H1 (cell line): ENCODE measurements around the gene RBCK1. TPM values are rescaled to one million over a fixed set of nuclear protein-coding genes. Genes with fewer than 3 reads are reported as not detected.
A peak's percentile ranks its signal among the peaks of the same experiment; 100 is the strongest.

ENCODE experiments used
- CTCF ChIA-PET: fragments of 300-600 bp; sonication (Branson Sonifier 250); formaldehyde crosslinking; loops from one replicate; lab custom pipeline; 2021; ENCODE audit not compliant: partially characterized antibody; lab: Charles Lee
- POLR2A ChIA-PET: fragments of 300-600 bp; sonication (Branson Sonifier 250); formaldehyde crosslinking; loops from one replicate; lab custom pipeline; 2021; ENCODE audit warnings: inconsistent platforms; ENCODE audit not compliant: partially characterized antibody; lab: Charles Lee
- DNase-seq, 2 experiments: peaks; one replicate each; pipeline versions ENCODE4 v3.0.0 to v3.0.0-alpha.2; 2010 to 2022; ENCODE audit warnings: low spot score in 2 of 2, low read depth in 1 of 2, mixed read lengths in 1 of 2
- FAIRE-seq: peaks from 2 replicates; lab custom pipeline; 2011; peaks lifted over from hg19 to GRCh38; lab: Jason Lieb, UNC
- H2AFZ ChIP-seq: 2 replicates; pipeline ENCODE4 v1.8.1; 2012; ENCODE audit warnings: low read length, inconsistent platforms
- H2AK5ac ChIP-seq: 2 replicates; pipeline ENCODE4 v1.6.1; 2013; ENCODE audit warnings: low read depth, low read length
- H2BK120ac ChIP-seq: replicated peaks from 2 replicates; pipeline ENCODE3; 2013; ENCODE audit warnings: low read depth, low read length, inconsistent platforms
- H2BK12ac ChIP-seq: 2 replicates; pipeline ENCODE4 v1.6.1; 2013; ENCODE audit warnings: low read depth, low read length
- H2BK15ac ChIP-seq: 2 replicates; pipeline ENCODE4 v1.6.1; 2013; ENCODE audit warnings: low read length
- H2BK20ac ChIP-seq: 2 replicates; pipeline ENCODE4 v1.6.1; 2013; ENCODE audit warnings: low read length
- H2BK5ac ChIP-seq: 2 replicates; pipeline ENCODE4 v1.6.1; 2013; ENCODE audit warnings: low read depth, low read length
- H3K14ac ChIP-seq: 2 replicates; pipeline ENCODE4 v1.6.1; 2013; ENCODE audit warnings: inconsistent platforms; ENCODE audit not compliant: insufficient read length
- H3K18ac ChIP-seq: 2 replicates; pipeline ENCODE4 v1.6.1; 2013; ENCODE audit warnings: low read length; ENCODE audit errors: extremely low read depth
- H3K23ac ChIP-seq: 2 replicates; pipeline ENCODE4 v1.6.1; 2013; ENCODE audit warnings: inconsistent platforms; ENCODE audit not compliant: insufficient read length
- H3K23me2 ChIP-seq: 2 replicates; pipeline ENCODE4 v1.6.1; 2013; ENCODE audit warnings: low read depth, low read length
- H3K27ac ChIP-seq: 2 replicates; pipeline ENCODE4 v1.6.1; 2011; ENCODE audit warnings: low read depth, low read length, inconsistent platforms
- H3K27me3 ChIP-seq, 4 experiments: replicated peaks in 1 of 4; 1 replicate in 1 of 4; 2 replicates in 3 of 4; pipeline versions ENCODE4 v1.6.1 to v1.8.1; 2011 to 2013; ENCODE audit warnings: low read length in 3 of 4, mild to moderate bottlenecking in 3 of 4, inconsistent platforms in 2 of 4, mixed read lengths in 2 of 4, moderate library complexity in 1 of 4; ENCODE audit not compliant: control insufficient read depth in 3 of 4, insufficient read depth in 3 of 4; ENCODE audit errors: extremely low read depth in 1 of 4
- H3K36me3 ChIP-seq, 4 experiments: 2 replicates each; pipeline versions ENCODE4 v1.6.1 to v1.8.1; 2011 to 2013; ENCODE audit warnings: mild to moderate bottlenecking in 4 of 4, low read length in 3 of 4, moderate library complexity in 2 of 4, control low read depth in 1 of 4, inconsistent platforms in 1 of 4; ENCODE audit not compliant: insufficient read depth in 4 of 4, control insufficient read depth in 2 of 4
- H3K4ac ChIP-seq: replicated peaks from 2 replicates; pipeline ENCODE3; 2013; ENCODE audit warnings: low read length, low read depth, mixed read lengths, inconsistent platforms; ENCODE audit not compliant: insufficient read length
- H3K4me1 ChIP-seq, 4 experiments: replicated peaks in 1 of 4; 1 replicate in 1 of 4; 2 replicates in 3 of 4; pipeline versions ENCODE4 v1.6.1 to v1.8.1; 2011 to 2013; ENCODE audit warnings: low read length in 3 of 4, inconsistent platforms in 2 of 4, mixed read lengths in 1 of 4; ENCODE audit not compliant: insufficient read depth in 4 of 4, control insufficient read depth in 3 of 4
- H3K4me2 ChIP-seq, 2 experiments: 2 replicates each; pipeline versions ENCODE4 v1.6.1 to v1.8.1; 2011 to 2013; ENCODE audit warnings: low read depth in 2 of 2, low read length in 2 of 2, control low read depth in 1 of 2, inconsistent platforms in 1 of 2, mild to moderate bottlenecking in 1 of 2; ENCODE audit not compliant: insufficient read depth in 1 of 2
- H3K4me3 ChIP-seq, 4 experiments: fragments of 200-600, 300-600 bp in 1 of 4; sonication (generic), shearing (Covaris generic), sonication (Bioruptor Twin) in 1 of 4; 2 replicates each; pipeline versions ENCODE4 v1.5.1 to v1.8.1; 2011 to 2016; ENCODE audit warnings: low read length in 4 of 4, low read depth in 3 of 4, control low read depth in 2 of 4, inconsistent platforms in 2 of 4, mild to moderate bottlenecking in 2 of 4, mixed read lengths in 1 of 4, moderate library complexity in 1 of 4; ENCODE audit not compliant: insufficient read depth in 2 of 4; ENCODE audit errors: extremely low read depth in 1 of 4
- H3K56ac ChIP-seq: replicated peaks from 2 replicates; pipeline ENCODE3; 2013; ENCODE audit warnings: low read depth, mild to moderate bottlenecking, mixed read lengths, low read length, inconsistent platforms; ENCODE audit not compliant: insufficient read length
- H3K79me1 ChIP-seq: 2 replicates; pipeline ENCODE4 v1.6.1; 2013; ENCODE audit warnings: low read depth, low read length, control low read depth
- H3K79me2 ChIP-seq, 2 experiments: 2 replicates each; pipeline versions ENCODE4 v1.6.1 to v1.8.1; 2012 to 2013; ENCODE audit warnings: low read length in 2 of 2, mild to moderate bottlenecking in 2 of 2, inconsistent platforms in 1 of 2; ENCODE audit not compliant: insufficient read depth in 2 of 2, control insufficient read depth in 1 of 2
- H3K9ac ChIP-seq, 4 experiments: replicated peaks in 1 of 4; 1 replicate in 1 of 4; 2 replicates in 3 of 4; pipeline versions ENCODE4 v1.6.1 to v1.8.1; 2011 to 2013; ENCODE audit warnings: low read depth in 3 of 4, low read length in 3 of 4, control low read depth in 2 of 4, mild to moderate bottlenecking in 2 of 4, moderate library complexity in 2 of 4, inconsistent platforms in 1 of 4; ENCODE audit errors: extremely low read depth in 1 of 4
- H3K9me3 ChIP-seq, 2 experiments: 2 replicates each; pipeline versions ENCODE4 v1.6.1 to v1.8.1; 2012 to 2013; ENCODE audit warnings: mild to moderate bottlenecking in 2 of 2, moderate library complexity in 2 of 2, control low read depth in 1 of 2, inconsistent platforms in 1 of 2, low read depth in 1 of 2, low read length in 1 of 2, mixed read lengths in 1 of 2; ENCODE audit not compliant: insufficient read depth in 2 of 2
- H4K20me1 ChIP-seq, 2 experiments: replicated peaks in 1 of 2; 2 replicates each; pipeline versions ENCODE3 to v1.8.1; 2011 to 2013; ENCODE audit warnings: inconsistent platforms in 2 of 2, low read length in 2 of 2, mild to moderate bottlenecking in 1 of 2; ENCODE audit not compliant: insufficient read depth in 2 of 2, control insufficient read depth in 1 of 2
- H4K5ac ChIP-seq: 2 replicates; pipeline ENCODE4 v1.6.1; 2013; ENCODE audit warnings: low read length, low read depth, mixed read lengths, inconsistent platforms; ENCODE audit not compliant: insufficient read length
- H4K8ac ChIP-seq: 2 replicates; pipeline ENCODE4 v1.8.0; 2013; ENCODE audit warnings: mild to moderate bottlenecking, moderate library complexity, low read length, inconsistent platforms; ENCODE audit not compliant: insufficient read depth; ENCODE audit errors: extremely low read depth
- H4K91ac ChIP-seq: replicated peaks from 2 replicates; pipeline ENCODE3; 2013; ENCODE audit warnings: low read length, mixed read lengths, inconsistent platforms; ENCODE audit not compliant: insufficient read length
- CBX5 ChIP-seq: fragments of 300-800, 300-1000 bp; sonication (generic); IDR thresholded peaks from 2 replicates; pipeline ENCODE4 v1.7.1; 2016; ENCODE audit warnings: antibody characterized with exemption, low read length, low read depth
- CTBP2 ChIP-seq: IDR thresholded peaks from 2 replicates; pipeline ENCODE4 v1.7.0; 2011; ENCODE audit warnings: borderline replicate concordance, mild to moderate bottlenecking, moderate library complexity, mixed read lengths, low read length; ENCODE audit not compliant: insufficient read depth, insufficient read length
- MAFK ChIP-seq: IDR thresholded peaks from 2 replicates; pipeline ENCODE4 v1.6.1; 2012; ENCODE audit warnings: low read depth, mild to moderate bottlenecking, improper control_type of control experiment, low read length
- MAX ChIP-seq: IDR thresholded peaks from 2 replicates; pipeline ENCODE4 v1.6.1; 2012; ENCODE audit warnings: inconsistent platforms
- NRF1 ChIP-seq: IDR thresholded peaks from 2 replicates; pipeline ENCODE4 v1.6.1; 2011; ENCODE audit warnings: mild to moderate bottlenecking, low read depth, low read length, improper control_type of control experiment
- POU5F1 ChIP-seq: IDR thresholded peaks from 2 replicates; pipeline ENCODE4 v1.6.1; 2011; ENCODE audit warnings: low read depth, mild to moderate bottlenecking, low read length, moderate library complexity
- SIN3A ChIP-seq, 2 experiments: IDR thresholded peaks in 1 of 2; conservative IDR thresholded peaks in 1 of 2; 2 replicates each; pipeline ENCODE4 v1.6.1; 2011 to 2012; ENCODE audit warnings: low read length in 2 of 2, improper control_type of control experiment in 1 of 2, low read depth in 1 of 2, mild to moderate bottlenecking in 1 of 2
- TAF1 ChIP-seq: IDR thresholded peaks from 2 replicates; pipeline ENCODE4 v1.6.1; 2011; ENCODE audit warnings: mild to moderate bottlenecking, low read depth, low read length
- TCF12 ChIP-seq: IDR thresholded peaks from 2 replicates; pipeline ENCODE4 v1.6.1; 2011; ENCODE audit warnings: low read depth, mild to moderate bottlenecking, low read length
- TEAD4 ChIP-seq: IDR thresholded peaks from 2 replicates; pipeline ENCODE4 v1.6.1; 2012; ENCODE audit warnings: low read depth, low read length, inconsistent platforms, mixed read lengths
- WGBS, 2 experiments: shearing (Covaris generic) in 1 of 2; methylation state at CpG; one replicate each; pipeline versions ENCODE4 v1.1.6 to v1.1.7; 2013 to 2015; ENCODE audit warnings: low lambda C conversion rate in 2 of 2, mixed read lengths in 2 of 2, inconsistent platforms in 1 of 2, low coverage in 1 of 2, missing lambda C conversion rate in 1 of 2; ENCODE audit not compliant: insufficient replicate concordance in 2 of 2, insufficient coverage in 1 of 2, insufficient read length in 1 of 2; ENCODE audit errors: extremely low coverage in 1 of 2, missing lambda C conversion rate in 1 of 2; 5-methylcytosine and 5-hydroxymethylcytosine counted together
- polyA plus RNA-seq, 7 experiments: library from polyadenylated mRNA; depleted of rRNA in 3 of 7; stranded (reverse) in 5 of 7; unstranded in 2 of 7; fragments of >200 nt in 5 of 7; fragments of 200-250 nt in 2 of 7; gene quantifications; 1 replicate in 5 of 7; 2 replicates in 1 of 7; 4 replicates in 1 of 7; pipeline versions ENCODE4 v1.2.1 to v1.2.3, GENCODE V29; 2011 to 2013; ENCODE audit warnings: missing spikeins in 2 of 7, mixed read lengths in 2 of 7
- total RNA-seq: library from RNA; stranded (reverse); fragmentation: NEBNext Ultra II Directional; extraction: Animal tissue kit (Norgen Biotek cat#: 25700); gene quantifications from 2 replicates; pipeline ENCODE4 v1.2.1, GENCODE V29; 2021
- TF ChIP-seq, protein P1 (sequence below): IDR thresholded peaks from 2 replicates; pipeline ENCODE4 v1.6.1; 2012; ENCODE audit warnings: low read length, inconsistent platforms

The RBCK1 gene
- total and polyA plus RNA-seq, 2 of the 8 experiments (the other 6 are each of a cell fraction or from before 2014, with no cell fraction given), result 43.1 to 54.7 TPM

- no peak overlapping the region for H2BK20ac ChIP-seq
- peak overlapping the region; percentile 43 to 57 for H3K4me2 ChIP-seq
- WGBS, 2 experiments, result 26% methylated on average over 11 of the region's 11 CpGs; no CpG with 5 or more reads in 1 of the 2 experiments
- H4K20me1 ChIP-seq, result peaks cover 9 to 42% of the 10 kb centered on the region in 2 experiments
- H3K9me3 ChIP-seq, result no peaks in the 10 kb centered on the region
- H3K36me3 ChIP-seq, result peaks cover 9 to 38% (median 17%) of the 10 kb centered on the region in 4 experiments; a peak in 6 of 8 replicates
- H3K4ac ChIP-seq, result no peak overlapping the region
- H3K23ac ChIP-seq, result no peak overlapping the region
- H3K4me1 ChIP-seq, result peaks cover 0 to 13% (median 5%) of the 10 kb centered on the region in 4 experiments; a peak in 6 of 7 replicates
- H2AFZ ChIP-seq, result no peak overlapping the region
- H3K79me1 ChIP-seq, result no peaks in the 10 kb centered on the region
- H2BK120ac ChIP-seq, result no peak overlapping the region
- H3K56ac ChIP-seq, result no peak overlapping the region
- H2BK15ac ChIP-seq, result no peak overlapping the region
- no peak overlapping the region for H4K5ac ChIP-seq
- no peak overlapping the region for H3K27ac ChIP-seq
- no peak overlapping the region for H4K91ac ChIP-seq
- H3K4me3 ChIP-seq, result peak overlapping the region in 1 of 4 experiments; percentile 40; a peak in 2 of 8 replicates
- H3K79me2 ChIP-seq, result no peaks in the 10 kb centered on the region
- H3K27me3 ChIP-seq, result peaks cover 0 to 11% (median 3%) of the 10 kb centered on the region in 4 experiments; a peak in 4 of 7 replicates
- POLR2A ChIA-PET, result interaction anchor here (0.8 to 2.4 kb wide), 9 partner anchors 10 to 109 kb away, joined by 3 to 11 read pairs (median 4); partner anchors contain the start of genes CSNK2A1, RBCK1 and TBC1D20
- no peak overlapping the region for H2BK12ac ChIP-seq
- no peak overlapping the region for H2BK5ac ChIP-seq
- DNase-seq (peak in 1 of 2 experiments; percentile 75), FAIRE-seq (peak; percentile 98)
- CTCF ChIA-PET, result interaction anchor here (1.5 to 4.1 kb wide), 4 partner anchors 27 to 305 kb away, joined by 5 to 17 read pairs (median 12); no protein-coding TSS in a partner anchor
- H4K8ac ChIP-seq, result no peak overlapping the region
- H3K14ac ChIP-seq, result no peak overlapping the region
- H2AK5ac ChIP-seq, result no peak overlapping the region
- no peak overlapping the region for H3K18ac ChIP-seq
- H3K9ac ChIP-seq, result no peak overlapping the region
- H3K23me2 ChIP-seq, result no peaks in the 10 kb centered on the region
- TF ChIP-seq MAX (no peak), MAFK (no peak), TCF12 (peak; percentile 80; the same call in 1 of the 2 replicates), TEAD4 (peak; percentile 92), CTBP2 (no peak), TAF1 (no peak), CBX5 (no peak), NRF1 (no peak), POU5F1 (peak; percentile 79; the same call in 1 of the 2 replicates), SIN3A (conservative IDR thresholded peaks at IDR 0.05 in 1 of 2, IDR thresholded peaks at IDR 0.05 in 1 of 2; ENCODE audit: low read depth in 1 of 2, low read length in 2 of 2) (0 out of 4 replicates have a peak, but pooled peaks of 1 of the 2 experiments have one; percentile 41)
- TF ChIP-seq, protein P1, sequence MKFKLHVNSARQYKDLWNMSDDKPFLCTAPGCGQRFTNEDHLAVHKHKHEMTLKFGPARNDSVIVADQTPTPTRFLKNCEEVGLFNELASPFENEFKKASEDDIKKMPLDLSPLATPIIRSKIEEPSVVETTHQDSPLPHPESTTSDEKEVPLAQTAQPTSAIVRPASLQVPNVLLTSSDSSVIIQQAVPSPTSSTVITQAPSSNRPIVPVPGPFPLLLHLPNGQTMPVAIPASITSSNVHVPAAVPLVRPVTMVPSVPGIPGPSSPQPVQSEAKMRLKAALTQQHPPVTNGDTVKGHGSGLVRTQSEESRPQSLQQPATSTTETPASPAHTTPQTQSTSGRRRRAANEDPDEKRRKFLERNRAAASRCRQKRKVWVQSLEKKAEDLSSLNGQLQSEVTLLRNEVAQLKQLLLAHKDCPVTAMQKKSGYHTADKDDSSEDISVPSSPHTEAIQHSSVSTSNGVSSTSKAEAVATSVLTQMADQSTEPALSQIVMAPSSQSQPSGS, result no peak
Measured at GRCh38 chr20:434221-434620, 26.1 kb downstream of the RBCK1 start.
